DMS79 treated with DMSO at 0.1 percent for 48 hours (cell line): Measurements from ENCODE around the gene EMC1.
A peak's percentile ranks its signal among the peaks of the same experiment; 100 is the strongest.
"Not testable (repeated sequence)": the region's sequence is repeated elsewhere in the genome, so short reads cannot be mapped to it uniquely, and the experiment has no call there.

ENCODE experiments used
- DNase-seq: peaks from one replicate; lab custom pipeline; 2025; lab: John Stamatoyannopoulos, UW

The EMC1 gene

GRCh38 chr1:19216585-19216984 is 34.7 kb downstream of the EMC1 start:
- DNase-seq, result not testable (repeated sequence)

- DNase-seq, result no peak
Measured at GRCh38 chr1:19213580-19213979, 37.7 kb downstream of the EMC1 start.

- DNase-seq, result no peak
Measured at GRCh38 chr1:19212167-19212566, 39.2 kb downstream of the EMC1 start.

- peak; percentile 48 for DNase-seq
Measured at GRCh38 chr1:19210772-19211549, 40.4 kb downstream of the EMC1 start.

GRCh38 chr1:19209990-19210771 is 41.1 kb downstream of the EMC1 start, which contains the start of gene UBR4:
Gene UBR4 (minus strand): TSS chr1:19210266. CDS start chr1:19210248, 18 bp downstream.
- peak; percentile 98 for DNase-seq

GRCh38 chr1:19209439-19209989 is 41.8 kb downstream of the EMC1 start:
- DNase-seq, result no peak

- DNase-seq, result no peak
Measured at GRCh38 chr1:19208710-19209438, 42.5 kb downstream of the EMC1 start.

GRCh38 chr1:19206947-19207346 is 44.4 kb downstream of the EMC1 start:
- no peak for DNase-seq

GRCh38 chr1:19205845-19206244 is 45.5 kb downstream of the EMC1 start:
- no peak for DNase-seq

- no peak for DNase-seq
Measured at GRCh38 chr1:19205403-19205802, 45.9 kb downstream of the EMC1 start.

- DNase-seq, result no peak
Measured at GRCh38 chr1:19204446-19205266, 46.7 kb downstream of the EMC1 start.

GRCh38 chr1:19203440-19203839 is 47.9 kb downstream of the EMC1 start:
- no peak for DNase-seq

- no peak for DNase-seq
Measured at GRCh38 chr1:19202396-19202795, 48.9 kb downstream of the EMC1 start.

- no peak for DNase-seq
Measured at GRCh38 chr1:19199969-19200604, 51.2 kb downstream of the EMC1 start.

- no peak for DNase-seq
Measured at GRCh38 chr1:19199329-19199968, 51.9 kb downstream of the EMC1 start.

- DNase-seq, result no peak
Measured at GRCh38 chr1:19198820-19199219, 52.5 kb downstream of the EMC1 start.

GRCh38 chr1:19197845-19198244 is 53.5 kb downstream of the EMC1 start:
- DNase-seq, result no peak

- DNase-seq, result no peak
Measured at GRCh38 chr1:19196331-19196730, 55.0 kb downstream of the EMC1 start.

- DNase-seq, result no peak
Measured at GRCh38 chr1:19193004-19193403, 58.3 kb downstream of the EMC1 start.

- no peak for DNase-seq
Measured at GRCh38 chr1:19191811-19192210, 59.5 kb downstream of the EMC1 start.
